ENCODE measurements around the gene LSM14B. TPM values are rescaled to one million over a fixed set of nuclear protein-coding genes. Genes with fewer than 3 reads are reported as not detected.

The LSM14B gene
- total RNA-seq, 1 experiment from 2014 or later: 51.8 TPM

GRCh38 chr20:62175711-62176110, 53.4 kb downstream of the LSM14B start:
- H3K9ac ChIP-seq (ENCODE audit: low read length): no peak overlapping the region
- CTCF ChIA-PET: no interaction called here
- POLR2A ChIA-PET (ENCODE audit: unreplicated experiment): no interaction called here
- H3K4me1 ChIP-seq (ENCODE audit: insufficient read depth, low read length): no peaks in the 10 kb centered on the region
- no peak overlapping the region for H2AFZ ChIP-seq (ENCODE audit: low read length)
- peaks cover 4% of the 10 kb centered on the region; the same call in 1 of the 2 replicates for H3K36me3 ChIP-seq (ENCODE audit: low read depth, low read length)
- no peaks in the 10 kb centered on the region for H3K79me2 ChIP-seq (ENCODE audit: low read length)
- no peaks in the 10 kb centered on the region for H3K27me3 ChIP-seq (ENCODE audit: low read length)
- no peaks in the 10 kb centered on the region for H4K20me1 ChIP-seq (ENCODE audit: low read length)
- no peaks in the 10 kb centered on the region for H3K9me2 ChIP-seq (replicated peaks; ENCODE audit: low read length)
- H3K4me2 ChIP-seq (ENCODE audit: low read length): no peak overlapping the region
- peaks cover 7% of the 10 kb centered on the region for H3F3A ChIP-seq (ENCODE audit: low read length, unreplicated experiment)
- intact Hi-C loops (cut with micrococcal nuclease): no loop called here
- BruUV-seq (replicated peaks): no TSS peak
- DNase-seq (no peak), ATAC-seq (no peak)
- H3K4me3 ChIP-seq (ENCODE audit: low read length): no peak overlapping the region
- no peaks in the 10 kb centered on the region for H3K9me3 ChIP-seq (ENCODE audit: low read length)
- H3K27ac ChIP-seq (ENCODE audit: low read length): no peak overlapping the region
- TF ChIP-seq CTCF (conservative IDR thresholded peaks at IDR 0.05; ENCODE audit: low read depth, low read length): no peak
- TF ChIP-seq EZH2 (IDR thresholded peaks at IDR 0.05; ENCODE audit: low read length, unreplicated experiment): no peak
- TF ChIP-seq EZH2phosphoT487 (IDR thresholded peaks at IDR 0.05; ENCODE audit: borderline replicate concordance, low read length): no peak

- Histone ChIP-seq H3K27me3 (ENCODE audit: low read length) (no peaks in the 10 kb centered on the region), H3K79me2 (ENCODE audit: low read length) (0 out of 2 replicates have a peak, but pooled peaks cover 3% of the 10 kb centered on the region), H3K9me2 (replicated peaks; ENCODE audit: low read length) (no peaks in the 10 kb centered on the region), H3K36me3 (ENCODE audit: low read depth, low read length) (peaks cover 4% of the 10 kb centered on the region; the same call in 1 of the 2 replicates), H3F3A (ENCODE audit: low read length, unreplicated experiment) (peaks cover 7% of the 10 kb centered on the region), H3K9me3 (ENCODE audit: low read length) (no peaks in the 10 kb centered on the region), H3K9ac (ENCODE audit: low read length) (no peak overlapping the region), H2AFZ (ENCODE audit: low read length) (no peak overlapping the region), H3K4me2 (ENCODE audit: low read length) (no peak overlapping the region), H3K27ac (ENCODE audit: low read length) (no peak overlapping the region), H3K4me3 (ENCODE audit: low read length) (no peak overlapping the region), H3K4me1 (ENCODE audit: insufficient read depth, low read length) (peaks cover 4% of the 10 kb centered on the region), H4K20me1 (ENCODE audit: low read length) (no peaks in the 10 kb centered on the region)
- no peak for ATAC-seq
- no peak for TF ChIP-seq CTCF (conservative IDR thresholded peaks at IDR 0.05; ENCODE audit: low read depth, low read length)
- no peak for TF ChIP-seq EZH2 (IDR thresholded peaks at IDR 0.05; ENCODE audit: low read length, unreplicated experiment)
- no peak for TF ChIP-seq EZH2phosphoT487 (IDR thresholded peaks at IDR 0.05; ENCODE audit: borderline replicate concordance, low read length)
- no TSS peak for BruUV-seq (replicated peaks)
- ChIA-PET CTCF (no interaction called here), POLR2A (ENCODE audit: unreplicated experiment) (no interaction called here)
- intact Hi-C loops (cut with micrococcal nuclease): no loop called here
- DNase-seq: no peak
Measured at GRCh38 chr20:62176866-62177265, 54.6 kb downstream of the LSM14B start.

- intact Hi-C loops (cut with micrococcal nuclease): no loop called here
- Histone ChIP-seq H3K36me3 (ENCODE audit: low read depth, low read length) (peaks cover 4% of the 10 kb centered on the region; the same call in 1 of the 2 replicates), H3F3A (ENCODE audit: low read length, unreplicated experiment) (peaks cover 7% of the 10 kb centered on the region), H3K9me3 (ENCODE audit: low read length) (no peaks in the 10 kb centered on the region), H3K9me2 (replicated peaks; ENCODE audit: low read length) (no peaks in the 10 kb centered on the region), H3K4me3 (ENCODE audit: low read length) (no peak overlapping the region), H3K9ac (ENCODE audit: low read length) (no peak overlapping the region), H3K79me2 (ENCODE audit: low read length) (peaks cover 7% of the 10 kb centered on the region; the same call in 1 of the 2 replicates), H3K4me2 (ENCODE audit: low read length) (no peak overlapping the region), H3K27ac (ENCODE audit: low read length) (no peak overlapping the region), H3K27me3 (ENCODE audit: low read length) (no peaks in the 10 kb centered on the region), H4K20me1 (ENCODE audit: low read length) (no peaks in the 10 kb centered on the region), H3K4me1 (ENCODE audit: insufficient read depth, low read length) (peaks cover 8% of the 10 kb centered on the region), H2AFZ (ENCODE audit: low read length) (no peak overlapping the region)
- ATAC-seq: no peak
- DNase-seq: no peak
- no TSS peak for BruUV-seq (replicated peaks)
- POLR2A ChIA-PET (ENCODE audit: unreplicated experiment): no interaction called here
- TF ChIP-seq EZH2phosphoT487 (IDR thresholded peaks at IDR 0.05; ENCODE audit: borderline replicate concordance, low read length) (no peak), EZH2 (IDR thresholded peaks at IDR 0.05; ENCODE audit: low read length, unreplicated experiment) (no peak), CTCF (conservative IDR thresholded peaks at IDR 0.05; ENCODE audit: low read depth, low read length) (no peak)
- CTCF ChIA-PET: no interaction called here
Measured at GRCh38 chr20:62177307-62177706, 55.0 kb downstream of the LSM14B start.
